Vagina (tissue), 2 donors: ENCODE measurements around the gene DPH3. TPM values are rescaled to one million over a fixed set of nuclear protein-coding genes. Genes with fewer than 3 reads are reported as not detected.

Source experiments
- DNase-seq, 2 donors: peaks; one replicate each; pipeline ENCODE4 v3.0.0-alpha.2; 2017; ENCODE audit errors: extremely low spot score in 2 of 2
- H3K27ac ChIP-seq: fragments of 200-600 bp; sonication (generic); one replicate; pipeline ENCODE4 v1.5.1; 2019
- H3K27me3 ChIP-seq: fragments of 200-600 bp; sonication (generic); one replicate; pipeline ENCODE4 v1.5.1; 2019
- H3K36me3 ChIP-seq, 2 donors: fragments of 200-600 bp; sonication (generic); one replicate each; pipeline ENCODE4 v1.5.1; 2017 to 2019
- H3K4me1 ChIP-seq: fragments of 200-600 bp; sonication (generic); one replicate; pipeline ENCODE4 v1.5.1; 2019
- H3K4me3 ChIP-seq, 2 donors: fragments of 200-600 bp; sonication (generic); 1 replicate in 1 of 2; 2 replicates in 1 of 2; pipeline ENCODE4 v1.5.1; 2016 to 2019
- H3K9me3 ChIP-seq: fragments of 200-600 bp; sonication (generic); one replicate; pipeline ENCODE4 v1.5.1; 2019
- POLR2A ChIP-seq, 2 donors: fragments of 450-650 bp; IDR thresholded peaks; one replicate each; pipeline ENCODE4 v1.6.1; 2017; ENCODE audit warnings: antibody characterized with exemption in 2 of 2, mild to moderate bottlenecking in 2 of 2, moderate library complexity in 2 of 2
- POLR2AphosphoS5 ChIP-seq, 2 donors: sonication (generic); formaldehyde crosslinking; IDR thresholded peaks; one replicate each; pipeline ENCODE4 v1.9.0; 2017; ENCODE audit warnings: antibody characterized with exemption in 2 of 2, mild to moderate bottlenecking in 2 of 2, low read depth in 1 of 2; ENCODE audit not compliant: insufficient read depth in 1 of 2
- intact Hi-C: fragments of 100-400 bp; cut with DNase I; formaldehyde crosslinking; loops from one replicate; pipeline ENCODE4 v1.15.1; 2023
- total RNA-seq: library from RNA; depleted of rRNA; stranded (reverse); fragments of >200 nt; gene quantifications from one replicate; pipeline ENCODE4 v1.2.3, GENCODE V29; 2016
- TF ChIP-seq, protein P1 (sequence below), 3 experiments: fragments of 450-650 bp in 2 of 3; fragments of 200-600 bp in 1 of 3; sonication (generic) in 1 of 3; IDR thresholded peaks; one replicate each; pipeline ENCODE4 v1.5.1; 2017 to 2019; ENCODE audit warnings: antibody characterized with exemption in 3 of 3, mild to moderate bottlenecking in 2 of 3, moderate library complexity in 2 of 3

Gene DPH3
- total RNA-seq, 1 donor from 2014 or later = 14.5 TPM

DNA sequence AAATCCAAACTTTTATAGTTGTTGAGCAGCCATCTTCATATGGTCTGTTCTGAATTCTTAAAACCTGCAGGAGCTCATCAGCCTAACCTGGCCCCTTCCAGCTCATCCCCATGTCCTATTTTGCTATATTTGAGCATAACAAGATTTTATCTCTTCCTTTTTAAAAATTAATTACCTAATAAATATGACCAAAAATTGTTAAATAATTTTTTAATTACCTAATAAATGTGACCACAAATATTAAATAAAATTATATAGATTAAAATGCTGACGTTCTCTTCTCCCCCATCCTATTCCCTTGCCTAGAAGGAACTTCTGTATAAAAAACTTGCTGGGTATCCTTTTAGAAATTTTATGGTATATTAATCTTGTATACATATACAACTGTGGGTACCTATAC, 44.0 kb upstream of the DPH3 start:
- Histone ChIP-seq H3K4me3 (no peak overlapping the region), H3K4me1 (peaks cover 5% of the 10 kb centered on the region), H3K27ac (no peak overlapping the region), H3K27me3 (no peaks in the 10 kb centered on the region), H3K36me3 (peaks cover 0 to 4% of the 10 kb centered on the region in 2 donors), H3K9me3 (no peaks in the 10 kb centered on the region)
- intact Hi-C loops = no loop called here
- DNase-seq = no peak
- TF ChIP-seq, protein P1, sequence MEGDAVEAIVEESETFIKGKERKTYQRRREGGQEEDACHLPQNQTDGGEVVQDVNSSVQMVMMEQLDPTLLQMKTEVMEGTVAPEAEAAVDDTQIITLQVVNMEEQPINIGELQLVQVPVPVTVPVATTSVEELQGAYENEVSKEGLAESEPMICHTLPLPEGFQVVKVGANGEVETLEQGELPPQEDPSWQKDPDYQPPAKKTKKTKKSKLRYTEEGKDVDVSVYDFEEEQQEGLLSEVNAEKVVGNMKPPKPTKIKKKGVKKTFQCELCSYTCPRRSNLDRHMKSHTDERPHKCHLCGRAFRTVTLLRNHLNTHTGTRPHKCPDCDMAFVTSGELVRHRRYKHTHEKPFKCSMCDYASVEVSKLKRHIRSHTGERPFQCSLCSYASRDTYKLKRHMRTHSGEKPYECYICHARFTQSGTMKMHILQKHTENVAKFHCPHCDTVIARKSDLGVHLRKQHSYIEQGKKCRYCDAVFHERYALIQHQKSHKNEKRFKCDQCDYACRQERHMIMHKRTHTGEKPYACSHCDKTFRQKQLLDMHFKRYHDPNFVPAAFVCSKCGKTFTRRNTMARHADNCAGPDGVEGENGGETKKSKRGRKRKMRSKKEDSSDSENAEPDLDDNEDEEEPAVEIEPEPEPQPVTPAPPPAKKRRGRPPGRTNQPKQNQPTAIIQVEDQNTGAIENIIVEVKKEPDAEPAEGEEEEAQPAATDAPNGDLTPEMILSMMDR (IDR thresholded peaks at IDR 0.05) = no peak
- TF ChIP-seq POLR2A (IDR thresholded peaks at IDR 0.05) (no peak), POLR2AphosphoS5 (IDR thresholded peaks at IDR 0.05; ENCODE audit: insufficient read depth in 1 of 2, low read depth in 1 of 2) (no peak)

GRCh38 chr3:16307832-16308531, 43.2 kb upstream of the DPH3 start:
- Histone ChIP-seq H3K4me3 (no peak overlapping the region), H3K9me3 (no peaks in the 10 kb centered on the region), H3K27ac (no peak overlapping the region), H3K4me1 (peaks cover 5% of the 10 kb centered on the region), H3K27me3 (no peaks in the 10 kb centered on the region), H3K36me3 (peaks cover 0 to 4% of the 10 kb centered on the region in 2 donors)
- TF ChIP-seq POLR2AphosphoS5 (IDR thresholded peaks at IDR 0.05; ENCODE audit: insufficient read depth in 1 of 2, low read depth in 1 of 2) (no peak), POLR2A (IDR thresholded peaks at IDR 0.05) (no peak)
- TF ChIP-seq, protein P1 (IDR thresholded peaks at IDR 0.05) = no peak
- intact Hi-C loops = no loop called here
- no peak for DNase-seq

- H3K27me3 ChIP-seq = no peaks in the 10 kb centered on the region
- intact Hi-C loops = no loop called here
- DNase-seq = no peak
- no peak overlapping the region for H3K27ac ChIP-seq
- no peak overlapping the region for H3K4me3 ChIP-seq
- H3K36me3 ChIP-seq = peaks cover 0 to 13% of the 10 kb centered on the region in 2 donors
- TF ChIP-seq POLR2AphosphoS5 (IDR thresholded peaks at IDR 0.05; ENCODE audit: insufficient read depth in 1 of 2, low read depth in 1 of 2) (no peak), POLR2A (IDR thresholded peaks at IDR 0.05) (no peak)
- TF ChIP-seq, protein P1 (IDR thresholded peaks at IDR 0.05) = no peak
- no peaks in the 10 kb centered on the region for H3K9me3 ChIP-seq
- no peaks in the 10 kb centered on the region for H3K4me1 ChIP-seq
Measured at GRCh38 chr3:16305111-16305541, 40.4 kb upstream of the DPH3 start.

DNA sequence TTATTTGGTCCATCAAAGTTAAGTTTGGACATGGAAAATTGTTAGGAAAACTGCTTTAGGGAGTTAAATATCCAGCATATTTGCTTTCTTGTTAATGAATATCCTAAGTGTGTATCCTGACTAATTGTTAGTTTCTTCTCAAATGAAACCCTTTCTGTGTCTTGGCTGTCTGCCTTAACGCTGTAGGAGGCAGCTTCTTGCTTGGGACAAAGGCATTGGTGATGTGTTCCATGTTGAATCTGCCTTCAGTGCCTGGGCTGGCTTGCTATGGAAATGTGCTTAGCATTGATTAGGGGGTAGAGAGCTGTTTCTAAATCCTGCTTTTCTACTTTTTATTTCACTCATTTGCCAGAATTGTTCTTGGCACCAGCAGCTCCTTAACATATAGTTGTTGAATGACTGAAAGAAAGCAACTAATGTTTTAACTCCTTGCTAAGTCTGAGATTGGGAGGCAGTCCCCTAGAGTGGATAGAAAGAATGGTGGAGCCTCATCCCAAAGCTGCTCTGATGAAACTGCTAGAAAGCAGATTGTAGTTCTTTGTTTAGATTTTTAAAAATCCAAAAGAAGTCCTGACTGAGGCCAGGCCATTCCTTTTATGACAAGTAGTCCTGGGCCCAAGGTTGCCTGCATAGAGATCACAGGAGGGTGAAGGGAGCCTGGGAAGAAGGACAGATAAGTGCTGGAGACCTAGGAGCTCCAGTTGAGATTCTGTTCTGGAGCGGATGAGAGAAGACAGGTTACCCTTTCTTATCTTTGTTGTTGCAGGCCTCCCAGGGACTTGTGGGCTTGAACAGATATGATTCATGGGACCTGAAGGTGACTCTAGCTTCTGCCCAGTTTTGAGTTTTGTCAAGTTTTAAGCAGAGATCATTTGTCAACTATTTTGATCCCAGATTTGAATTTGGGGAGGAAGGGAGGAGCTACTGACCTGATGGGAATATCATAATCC, 39.6 kb upstream of the DPH3 start:
- DNase-seq = no peak
- no peak overlapping the region for H3K4me3 ChIP-seq
- H3K36me3 ChIP-seq = peaks cover 0 to 13% of the 10 kb centered on the region in 2 donors
- no peaks in the 10 kb centered on the region for H3K9me3 ChIP-seq
- no peaks in the 10 kb centered on the region for H3K27me3 ChIP-seq
- TF ChIP-seq POLR2A (IDR thresholded peaks at IDR 0.05) = no peak
- TF ChIP-seq, protein P1 (IDR thresholded peaks at IDR 0.05) = no peak
- no peak for TF ChIP-seq POLR2AphosphoS5 (IDR thresholded peaks at IDR 0.05; ENCODE audit: insufficient read depth in 1 of 2, low read depth in 1 of 2)
- no peak overlapping the region for H3K27ac ChIP-seq
- no peaks in the 10 kb centered on the region for H3K4me1 ChIP-seq
- intact Hi-C loops = no loop called here
